Liver (tissue), 3 donors: Measurements from ENCODE around the gene ATXN7L1.

ENCODE experiments used
- CTCF ChIP-seq: fragments of 150-350 bp; IDR thresholded peaks from 2 replicates; pipeline ENCODE4 v1.5.1; 2017; ENCODE audit warnings: improper control_type of control experiment, low read depth, low read length; ENCODE audit not compliant: missing input control
- NR2F2 ChIP-seq: IDR thresholded peaks from 2 replicates; pipeline ENCODE4 v1.6.1; 2016; ENCODE audit warnings: antibody characterized with exemption
- REST ChIP-seq: IDR thresholded peaks from 2 replicates; pipeline ENCODE4 v1.6.1; 2016; ENCODE audit warnings: antibody characterized with exemption, mild to moderate bottlenecking
- RXRA ChIP-seq, 2 donors: IDR thresholded peaks; 2 replicates each; pipeline ENCODE4 v1.6.1; 2017 to 2018; ENCODE audit warnings: antibody characterized with exemption in 2 of 2, mild to moderate bottlenecking in 1 of 2
- donor health status: healthy.
- donor health status: healthy.

GRCh38 chr7:105638334-105638733, 238.1 kb downstream of the ATXN7L1 start:
- TF ChIP-seq NR2F2 (no peak), CTCF (no peak), RXRA (IDR thresholded peaks at IDR 0.05) (no peak), REST (no peak)
